ENCODE results near the gene OR2L5. TPM values are rescaled to one million over a fixed set of nuclear protein-coding genes. Genes with fewer than 3 reads are reported as not detected.

OR2L5 gene
- total RNA-seq, 1 experiment from 2014 or later = not detected

GRCh38 chr1:247998811-247999210, 14.6 kb upstream of the OR2L5 start:
- Mint-ChIP-seq H3K27me3 (ENCODE audit: low read depth) (peaks cover 1% of the 10 kb centered on the region; the same call in 1 of the 2 replicates), H3K9me3 (peaks cover 70 to 74% of the 10 kb centered on the region in 2 experiments)

More at GRCh38 chr1:247998811-247999210, 14.6 kb upstream of the OR2L5 start:
- H3K27ac ChIP-seq (ENCODE audit: insufficient read length, low read depth, low read length) = no peak overlapping the region
- no peaks in the 10 kb centered on the region for H3K79me1 ChIP-seq (ENCODE audit: insufficient read depth, low read depth, low read length, poor library complexity, severe bottlenecking)
- no peak overlapping the region for H3K14ac ChIP-seq (ENCODE audit: insufficient read depth, low read length)
- H2BK120ac ChIP-seq (ENCODE audit: low read depth, low read length, poor library complexity, severe bottlenecking) = no peak overlapping the region
- DNase-seq = no peak
- H2BK20ac ChIP-seq (ENCODE audit: low read depth, low read length, poor library complexity, severe bottlenecking) = no peak overlapping the region
- no peak overlapping the region for H2AK5ac ChIP-seq (ENCODE audit: insufficient read length, low read length)
- TF ChIP-seq, protein P1, sequence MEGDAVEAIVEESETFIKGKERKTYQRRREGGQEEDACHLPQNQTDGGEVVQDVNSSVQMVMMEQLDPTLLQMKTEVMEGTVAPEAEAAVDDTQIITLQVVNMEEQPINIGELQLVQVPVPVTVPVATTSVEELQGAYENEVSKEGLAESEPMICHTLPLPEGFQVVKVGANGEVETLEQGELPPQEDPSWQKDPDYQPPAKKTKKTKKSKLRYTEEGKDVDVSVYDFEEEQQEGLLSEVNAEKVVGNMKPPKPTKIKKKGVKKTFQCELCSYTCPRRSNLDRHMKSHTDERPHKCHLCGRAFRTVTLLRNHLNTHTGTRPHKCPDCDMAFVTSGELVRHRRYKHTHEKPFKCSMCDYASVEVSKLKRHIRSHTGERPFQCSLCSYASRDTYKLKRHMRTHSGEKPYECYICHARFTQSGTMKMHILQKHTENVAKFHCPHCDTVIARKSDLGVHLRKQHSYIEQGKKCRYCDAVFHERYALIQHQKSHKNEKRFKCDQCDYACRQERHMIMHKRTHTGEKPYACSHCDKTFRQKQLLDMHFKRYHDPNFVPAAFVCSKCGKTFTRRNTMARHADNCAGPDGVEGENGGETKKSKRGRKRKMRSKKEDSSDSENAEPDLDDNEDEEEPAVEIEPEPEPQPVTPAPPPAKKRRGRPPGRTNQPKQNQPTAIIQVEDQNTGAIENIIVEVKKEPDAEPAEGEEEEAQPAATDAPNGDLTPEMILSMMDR (conservative IDR thresholded peaks at IDR 0.05) = no peak
- H3K4ac ChIP-seq (ENCODE audit: low read depth, low read length) = no peak overlapping the region
- no peak overlapping the region for H3K4me2 ChIP-seq (ENCODE audit: insufficient read depth, insufficient read length, low read length)
- H3K18ac ChIP-seq (ENCODE audit: insufficient read length, low read depth, low read length) = no peak overlapping the region
- no peak overlapping the region for H3K27ac Mint-ChIP-seq
- H4K8ac ChIP-seq (replicated peaks; ENCODE audit: insufficient read length, low read depth, low read length) = no peak overlapping the region
- no peak overlapping the region for H2BK15ac ChIP-seq (ENCODE audit: low read depth, low read length)
- H3K4me1 ChIP-seq (ENCODE audit: insufficient read depth, low read length) = no peaks in the 10 kb centered on the region
- peaks cover 0 to 30% (median 10%) of the 10 kb centered on the region in 3 experiments; a peak in 5 of 7 replicates for H3K36me3 Mint-ChIP-seq (ENCODE audit: insufficient read depth in 1 of 3, low read depth in 3 of 3)
- H3K4me1 Mint-ChIP-seq = no peaks in the 10 kb centered on the region
- no peak overlapping the region for H4K5ac ChIP-seq (ENCODE audit: insufficient read length, low read depth, low read length)
- no peak overlapping the region for H2AFZ ChIP-seq (ENCODE audit: low read length)
- no peak overlapping the region for H4K91ac ChIP-seq (ENCODE audit: insufficient read length, low read depth, low read length)
- no CpG with 5 or more reads among the region's 2 CpGs for WGBS (ENCODE audit: extremely low coverage, insufficient read length, low lambda C conversion rate)
- no peaks in the 10 kb centered on the region for H3K23me2 ChIP-seq (ENCODE audit: insufficient read length, low read depth, low read length, poor library complexity, severe bottlenecking)
- no peak overlapping the region for H3K4me3 Mint-ChIP-seq
- H3K27me3 ChIP-seq (ENCODE audit: insufficient read depth, low read length) = no peaks in the 10 kb centered on the region
- H3K23ac ChIP-seq (ENCODE audit: insufficient read length, low read depth, low read length) = no peak overlapping the region
- H2BK5ac ChIP-seq (ENCODE audit: insufficient read length, low read length) = no peak overlapping the region
- no peak overlapping the region for H3K9ac ChIP-seq (ENCODE audit: extremely low read depth, insufficient read length, low read length)
- no peak overlapping the region for H2BK12ac ChIP-seq (ENCODE audit: insufficient read length, low read depth, low read length)
- H3K79me2 ChIP-seq (ENCODE audit: insufficient read depth, low read length) = no peaks in the 10 kb centered on the region
- peaks cover 54% of the 10 kb centered on the region for H3K9me3 ChIP-seq (ENCODE audit: control insufficient read depth, low read depth, low read length)
- H3K56ac ChIP-seq (ENCODE audit: insufficient read length, low read depth, low read length) = no peak overlapping the region
- no peaks in the 10 kb centered on the region for H4K20me1 ChIP-seq (ENCODE audit: control insufficient read depth, insufficient read depth, insufficient read length)
- H3T11ph ChIP-seq (ENCODE audit: low read length) = no peak overlapping the region

Data from H9 (cell line).